ENCODE measurements around the gene PTPRA. TPM values are rescaled to one million over a fixed set of nuclear protein-coding genes. Genes with fewer than 3 reads are reported as not detected.
"Not testable (repeated sequence)": the region's sequence is repeated elsewhere in the genome, so short reads cannot be mapped to it uniquely, and the experiment has no call there.

PTPRA gene
- total RNA-seq, 1 donor from 2014 or later = 59.5 TPM

GRCh38 chr20:3074812-3075211 is 201.5 kb downstream of the PTPRA start:
- Mint-ChIP-seq H3K4me1 (ENCODE audit: low read depth, unreplicated experiment) (peaks cover 4% of the 10 kb centered on the region), H3K9me3 (ENCODE audit: unreplicated experiment) (peaks cover 2% of the 10 kb centered on the region), H3K4me3 (ENCODE audit: unreplicated experiment) (no peak overlapping the region), H3K36me3 (ENCODE audit: unreplicated experiment) (no peaks in the 10 kb centered on the region), H3K27me3 (ENCODE audit: unreplicated experiment) (peaks cover 12% of the 10 kb centered on the region), H3K27ac (ENCODE audit: unreplicated experiment) (no peak overlapping the region)
- no peak for DNase-seq
- TF ChIP-seq CTCF (IDR thresholded peaks at IDR 0.05; ENCODE audit: partially characterized antibody, unreplicated experiment) = no peak

GRCh38 chr20:3075315-3075714 is 202.0 kb downstream of the PTPRA start:
- not testable (repeated sequence) for H3K27ac Mint-ChIP-seq (ENCODE audit: unreplicated experiment); H3K4me1 Mint-ChIP-seq (ENCODE audit: low read depth, unreplicated experiment); H3K9me3 Mint-ChIP-seq (ENCODE audit: unreplicated experiment); H3K4me3 Mint-ChIP-seq (ENCODE audit: unreplicated experiment); DNase-seq; H3K36me3 Mint-ChIP-seq (ENCODE audit: unreplicated experiment)
- peaks cover 15% of the 10 kb centered on the region for H3K27me3 Mint-ChIP-seq (ENCODE audit: unreplicated experiment)

- Mint-ChIP-seq H3K27ac (ENCODE audit: unreplicated experiment) (no peak overlapping the region), H3K4me1 (ENCODE audit: low read depth, unreplicated experiment) (no peaks in the 10 kb centered on the region), H3K36me3 (ENCODE audit: unreplicated experiment) (no peaks in the 10 kb centered on the region), H3K27me3 (ENCODE audit: unreplicated experiment) (peaks cover 15% of the 10 kb centered on the region), H3K4me3 (ENCODE audit: unreplicated experiment) (no peak overlapping the region), H3K9me3 (ENCODE audit: unreplicated experiment) (no peaks in the 10 kb centered on the region)
- no peak for TF ChIP-seq CTCF (IDR thresholded peaks at IDR 0.05; ENCODE audit: partially characterized antibody, unreplicated experiment)
- DNase-seq = no peak
Observed at GRCh38 chr20:3077618-3078134, 204.4 kb downstream of the PTPRA start.

GRCh38 chr20:3080939-3081388 is 207.7 kb downstream of the PTPRA start:
- Mint-ChIP-seq H3K27ac (ENCODE audit: unreplicated experiment) (no peak overlapping the region), H3K4me3 (ENCODE audit: unreplicated experiment) (no peak overlapping the region), H3K4me1 (ENCODE audit: low read depth, unreplicated experiment) (no peaks in the 10 kb centered on the region), H3K27me3 (ENCODE audit: unreplicated experiment) (peaks cover 17% of the 10 kb centered on the region), H3K36me3 (ENCODE audit: unreplicated experiment) (no peaks in the 10 kb centered on the region), H3K9me3 (ENCODE audit: unreplicated experiment) (no peaks in the 10 kb centered on the region)
- DNase-seq = no peak
- no peak for TF ChIP-seq CTCF (IDR thresholded peaks at IDR 0.05; ENCODE audit: partially characterized antibody, unreplicated experiment)

GRCh38 chr20:3081641-3082040 is 208.4 kb downstream of the PTPRA start:
- TF ChIP-seq CTCF (IDR thresholded peaks at IDR 0.05; ENCODE audit: partially characterized antibody, unreplicated experiment) = no peak
- H3K27me3 Mint-ChIP-seq (ENCODE audit: unreplicated experiment) = peaks cover 17% of the 10 kb centered on the region
- no peak for DNase-seq
- no peaks in the 10 kb centered on the region for H3K4me1 Mint-ChIP-seq (ENCODE audit: low read depth, unreplicated experiment)
- no peaks in the 10 kb centered on the region for H3K36me3 Mint-ChIP-seq (ENCODE audit: unreplicated experiment)
- H3K9me3 Mint-ChIP-seq (ENCODE audit: unreplicated experiment) = no peaks in the 10 kb centered on the region
- H3K4me3 Mint-ChIP-seq (ENCODE audit: unreplicated experiment) = no peak overlapping the region
- H3K27ac Mint-ChIP-seq (ENCODE audit: unreplicated experiment) = no peak overlapping the region
